CD14-positive monocyte (primary cell): ENCODE data around the gene BRD2. TPM values are rescaled to one million over a fixed set of nuclear protein-coding genes. Genes with fewer than 3 reads are reported as not detected.

Experiments
- DNase-seq, 3 donors: peaks; one replicate each; pipeline ENCODE4 v3.0.0-alpha.2; 2011 to 2022
- H2AFZ ChIP-seq: 2 replicates; pipeline ENCODE4 v1.6.0; 2012; ENCODE audit warnings: mild to moderate bottlenecking, low read depth, low read length, inconsistent platforms; ENCODE audit not compliant: insufficient read depth, poor library complexity, severe bottlenecking
- H3K27ac ChIP-seq, 2 donors: 1 replicate in 1 of 2; 2 replicates in 1 of 2; pipeline ENCODE4 v1.5.1; 2012 to 2013; ENCODE audit warnings: low read length in 2 of 2, control low read depth in 1 of 2, inconsistent platforms in 1 of 2, low read depth in 1 of 2, mild to moderate bottlenecking in 1 of 2
- H3K27me3 ChIP-seq, 2 donors: one replicate each; pipeline versions ENCODE4 v1.6.0 to v1.6.1; 2011 to 2013; ENCODE audit warnings: low read length in 2 of 2; ENCODE audit not compliant: control insufficient read depth in 2 of 2, insufficient read depth in 2 of 2
- H3K36me3 ChIP-seq, 2 donors: replicated peaks in 1 of 2; 1 replicate in 1 of 2; 2 replicates in 1 of 2; pipeline versions ENCODE4 v1.5.1 to v1.6.1; 2012 to 2013; ENCODE audit warnings: low read length in 2 of 2, control low read depth in 1 of 2, inconsistent platforms in 1 of 2, mild to moderate bottlenecking in 1 of 2; ENCODE audit not compliant: insufficient read depth in 2 of 2, control insufficient read depth in 1 of 2
- H3K4me1 ChIP-seq, 2 donors: 1 replicate in 1 of 2; 2 replicates in 1 of 2; pipeline versions ENCODE4 v1.5.1 to v1.6.1; 2012 to 2013; ENCODE audit warnings: low read length in 2 of 2, control low read depth in 1 of 2, inconsistent platforms in 1 of 2, mild to moderate bottlenecking in 1 of 2, moderate library complexity in 1 of 2; ENCODE audit not compliant: insufficient read depth in 2 of 2, control insufficient read depth in 1 of 2
- H3K4me2 ChIP-seq: replicated peaks from 2 replicates; pipeline ENCODE3; 2012; ENCODE audit warnings: low read length, moderate library complexity, mild to moderate bottlenecking; ENCODE audit not compliant: poor library complexity, severe bottlenecking; ENCODE audit errors: extremely low read depth
- H3K4me3 ChIP-seq, 3 experiments: fragments of 200-600 bp in 1 of 3; sonication (generic) in 1 of 3; replicated peaks in 1 of 3; 1 replicate in 2 of 3; 2 replicates in 1 of 3; pipeline ENCODE4 v1.5.1; 2011 to 2013; ENCODE audit warnings: low read length in 3 of 3, mild to moderate bottlenecking in 3 of 3, control low read depth in 2 of 3, low read depth in 2 of 3, inconsistent platforms in 1 of 3, moderate library complexity in 1 of 3
- H3K79me2 ChIP-seq: 2 replicates; pipeline ENCODE4 v1.6.0; 2012; ENCODE audit warnings: mild to moderate bottlenecking, control low read depth, inconsistent platforms, low read length, moderate library complexity; ENCODE audit not compliant: insufficient read depth
- H3K9ac ChIP-seq: 2 replicates; pipeline ENCODE4 v1.6.0; 2017; ENCODE audit warnings: low read length, mild to moderate bottlenecking; ENCODE audit not compliant: insufficient read depth, poor library complexity, severe bottlenecking
- H3K9me3 ChIP-seq, 2 donors: replicated peaks in 1 of 2; 1 replicate in 1 of 2; 2 replicates in 1 of 2; pipeline versions ENCODE4 v1.5.1 to v1.6.1; 2012 to 2013; ENCODE audit warnings: low read length in 2 of 2, control low read depth in 1 of 2; ENCODE audit not compliant: control insufficient read depth in 1 of 2, insufficient read depth in 1 of 2
- H4K20me1 ChIP-seq: 2 replicates; pipeline ENCODE4 v1.6.0; 2012; ENCODE audit warnings: mild to moderate bottlenecking, low read length, control low read depth, moderate library complexity; ENCODE audit not compliant: insufficient read depth
- H3K27ac Mint-ChIP-seq, 7 donors: one replicate each; pipeline ENCODE4 v1.8.0; 2020; ENCODE audit warnings: mild to moderate bottlenecking in 7 of 7, mixed read lengths in 7 of 7, moderate library complexity in 6 of 7, inconsistent platforms in 2 of 7
- H3K27me3 Mint-ChIP-seq, 3 donors: one replicate each; pipeline ENCODE4 v1.8.0; 2021 to 2022; ENCODE audit warnings: low read depth in 3 of 3, mild to moderate bottlenecking in 3 of 3, mixed read lengths in 3 of 3, moderate library complexity in 3 of 3, inconsistent platforms in 1 of 3
- H3K36me3 Mint-ChIP-seq, 2 donors: one replicate each; pipeline ENCODE4 v1.8.0; 2020; ENCODE audit warnings: mixed read lengths in 2 of 2, inconsistent platforms in 1 of 2, mild to moderate bottlenecking in 1 of 2
- H3K4me1 Mint-ChIP-seq: one replicate; pipeline ENCODE4 v1.8.0; 2020; ENCODE audit warnings: mild to moderate bottlenecking, mixed read lengths
- H3K4me3 Mint-ChIP-seq, 2 donors: one replicate each; pipeline ENCODE4 v1.8.0; 2020; ENCODE audit warnings: mild to moderate bottlenecking in 2 of 2, mixed read lengths in 2 of 2, moderate library complexity in 1 of 2
- H3K9me3 Mint-ChIP-seq, 7 donors: one replicate each; pipeline ENCODE4 v1.8.0; 2020 to 2022; ENCODE audit warnings: mixed read lengths in 7 of 7, mild to moderate bottlenecking in 6 of 7, moderate library complexity in 6 of 7, inconsistent platforms in 2 of 7
- CTCF ChIP-seq: fragments of 200-600 bp; IDR thresholded peaks from one replicate; pipeline ENCODE4 v1.8.0; 2022; ENCODE audit warnings: antibody characterized with exemption, mild to moderate bottlenecking
- WGBS: methylation state at CpG from one replicate; pipeline ENCODE4 v1.1.5; 2013; ENCODE audit warnings: missing lambda C conversion rate; ENCODE audit not compliant: insufficient coverage; 5-methylcytosine and 5-hydroxymethylcytosine counted together
- intact Hi-C, 2 donors: fragments of 100-400 bp; cut with micrococcal nuclease; formaldehyde crosslinking; loops; one replicate each; pipeline versions ENCODE4 v1.15.0 to v1.15.1; 2023
- polyA plus RNA-seq, 3 donors: library from polyadenylated mRNA; depleted of rRNA in 1 of 3; unstranded in 2 of 3; stranded (reverse) in 1 of 3; fragments of 300-500 nt in 2 of 3; fragments of >200 nt in 1 of 3; fragmentation: Illumina TruSeq in 2 of 3; gene quantifications; 1 replicate in 2 of 3; 2 replicates in 1 of 3; pipeline ENCODE4 v1.2.3, GENCODE V29; 2012 to 2021

Gene BRD2
- polyA plus RNA-seq, 3 donors, result 9.6 to 475 (median 21.7) TPM

- Histone ChIP-seq H3K79me2 (peaks cover 6% of the 10 kb centered on the region), H3K9me3 (no peaks in the 10 kb centered on the region), H3K4me3 (no peak overlapping the region), H3K4me1 (no peaks in the 10 kb centered on the region), H4K20me1 (peaks cover 50% of the 10 kb centered on the region), H3K27me3 (no peaks in the 10 kb centered on the region), H3K4me2 (no peak overlapping the region), H3K9ac (no peak overlapping the region), H2AFZ (no peak overlapping the region), H3K36me3 (peaks cover 23 to 33% of the 10 kb centered on the region in 2 donors), H3K27ac (peak overlapping the region in 1 of 2 donors; percentile 20)
- Mint-ChIP-seq H3K9me3 (no peaks in the 10 kb centered on the region), H3K27ac (peak overlapping the region in 3 of 7 donors; percentile 7 to 69 (median 43)), H3K4me1 (peaks cover 24% of the 10 kb centered on the region), H3K27me3 (peaks cover 0 to 4% (median 0%) of the 10 kb centered on the region in 3 donors), H3K36me3 (peaks cover 22 to 36% of the 10 kb centered on the region in 2 donors), H3K4me3 (no peak overlapping the region)
- DNase-seq, result peak; percentile 79 to 84 (median 84)
- peak; percentile 96 for TF ChIP-seq CTCF
- WGBS, result 20% methylated on average over 5 of the region's 9 CpGs
- intact Hi-C loops, result loop anchor here (1.0 to 2.0 kb wide), 3 partner anchors 15 to 100 kb away; no protein-coding TSS in a partner anchor
Observed at GRCh38 chr6:32984622-32985389, 16.4 kb downstream of the BRD2 start.

DNA sequence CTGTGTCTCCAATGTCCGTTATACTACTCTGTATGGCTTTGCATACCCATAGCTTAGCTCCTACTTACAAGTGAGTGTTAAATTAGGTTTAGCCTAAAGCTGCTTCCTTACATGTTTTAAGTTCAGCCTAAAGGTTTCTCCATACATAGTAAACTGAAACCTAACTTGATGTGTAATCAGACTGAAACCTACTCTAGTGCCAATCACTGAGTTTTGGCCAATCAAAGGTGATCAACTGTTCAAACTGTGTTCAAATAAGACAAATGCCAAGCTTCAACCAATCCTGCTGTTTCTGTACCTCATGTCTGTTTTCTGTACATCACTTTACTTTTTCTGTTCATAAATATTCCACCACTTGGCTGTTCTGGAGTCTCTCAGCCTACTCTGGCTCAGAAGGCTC, 21.0 kb downstream of the BRD2 start:
- H4K20me1 ChIP-seq, result peaks cover 4% of the 10 kb centered on the region
- intact Hi-C loops, result no loop called here

More for the DNA sequence above, 21.0 kb downstream of the BRD2 start:
- H3K36me3 Mint-ChIP-seq, result peaks cover 0 to 7% of the 10 kb centered on the region in 2 donors
- H3K27me3 Mint-ChIP-seq, result peaks cover 2 to 6% (median 4%) of the 10 kb centered on the region in 3 donors
- Histone ChIP-seq H3K79me2 (no peaks in the 10 kb centered on the region), H3K4me2 (no peak overlapping the region), H3K27ac (no peak overlapping the region), H3K4me1 (no peaks in the 10 kb centered on the region), H2AFZ (no peak overlapping the region), H3K36me3 (no peaks in the 10 kb centered on the region), H3K4me3 (no peak overlapping the region), H3K9ac (no peak overlapping the region), H3K27me3 (no peaks in the 10 kb centered on the region), H3K9me3 (no peaks in the 10 kb centered on the region)
- no peak overlapping the region for H3K27ac Mint-ChIP-seq
- H3K9me3 Mint-ChIP-seq, result no peaks in the 10 kb centered on the region
- DNase-seq, result no peak
- H3K4me3 Mint-ChIP-seq, result no peak overlapping the region
- TF ChIP-seq CTCF, result no peak
- WGBS, result no CpG with 5 or more reads among the region's 1 CpG
- H3K4me1 Mint-ChIP-seq, result peaks cover 13% of the 10 kb centered on the region
